HepG2 (cell line): Measurements from ENCODE around the gene OLFM2. TPM values are rescaled to one million over a fixed set of nuclear protein-coding genes. Genes with fewer than 3 reads are reported as not detected.

Source experiments
- ATAC-seq: fragments of 200-7000 bp; cut with Tn5 transposase; 3 replicates; pipeline ENCODE4 v1.9.1; 2020; ENCODE audit warnings: mild to moderate bottlenecking, moderate library complexity
- BruUV-seq: library from RNA; stranded (reverse); fragments of 400-500 nt; replicated peaks from 2 replicates; lab custom pipeline; 2021; lab: Mats Ljungman, UMichigan
- CTCF ChIA-PET: fragments of 300-600 bp; formaldehyde crosslinking; extraction: SDS; loops from one replicate; lab custom pipeline; 2021; ENCODE audit warnings: low total read pairs, inconsistent platforms, low intra/inter-chr PET ratio; lab: Yijun Ruan, JAX
- POLR2A ChIA-PET: fragments of 350-600 bp; sonication (Branson Sonifier 250); formaldehyde crosslinking; loops from one replicate; lab custom pipeline; 2020; ENCODE audit warnings: antibody characterized with exemption, inconsistent platforms; lab: Yijun Ruan, JAX
- DNase-seq: peaks from one replicate; pipeline ENCODE4 v3.0.0-alpha.2; 2015; ENCODE audit warnings: low spot score
- FAIRE-seq: peaks from 3 replicates; lab custom pipeline; 2011; peaks lifted over from hg19 to GRCh38; lab: Jason Lieb, UNC
- H2AFZ ChIP-seq: one replicate; pipeline ENCODE4 v1.6.1; 2011; ENCODE audit warnings: low read length, inconsistent platforms
- H3K27ac ChIP-seq: fragments of 300-600 bp; 3 replicates; pipeline ENCODE4 v1.8.0; 2011; ENCODE audit warnings: mixed run types, mild to moderate bottlenecking, mixed read lengths, low read length, inconsistent platforms; ENCODE audit not compliant: insufficient read depth; ENCODE audit errors: extremely low read length
- H3K27me3 ChIP-seq, 2 experiments: fragments of 200-600 bp in 1 of 2; 2 replicates in 1 of 2; 3 replicates in 1 of 2; pipeline versions ENCODE4 v1.6.0 to v1.8.0; 2011; ENCODE audit warnings: low read length in 2 of 2, mild to moderate bottlenecking in 2 of 2, moderate library complexity in 2 of 2, inconsistent platforms in 1 of 2; ENCODE audit not compliant: insufficient read depth in 2 of 2, control insufficient read depth in 1 of 2
- H3K36me3 ChIP-seq, 2 experiments: fragments of 200-600 bp in 1 of 2; replicated peaks in 1 of 2; 2 replicates in 1 of 2; 3 replicates in 1 of 2; pipeline versions ENCODE4 v1.5.1 to v1.8.0; 2011; ENCODE audit warnings: low read length in 2 of 2, inconsistent platforms in 1 of 2; ENCODE audit not compliant: insufficient read depth in 2 of 2, control insufficient read depth in 1 of 2
- H3K4me1 ChIP-seq: 2 replicates; pipeline ENCODE4 v1.5.1; 2012; ENCODE audit warnings: low read length, inconsistent platforms; ENCODE audit not compliant: insufficient read depth
- H3K4me2 ChIP-seq: 2 replicates; pipeline ENCODE4 v1.6.0; 2011; ENCODE audit warnings: low read depth, low read length, inconsistent platforms
- H3K4me3 ChIP-seq, 3 experiments: fragments of 200-600 bp in 1 of 3; sonication (generic), shearing (Covaris generic) in 1 of 3; replicated peaks in 1 of 3; 2 replicates each; pipeline ENCODE4 v1.5.1; 2011 to 2016; ENCODE audit warnings: low read length in 3 of 3, inconsistent platforms in 2 of 3, low read depth in 2 of 3, mild to moderate bottlenecking in 2 of 3, control low read depth in 1 of 3, mixed read lengths in 1 of 3; ENCODE audit not compliant: insufficient read depth in 1 of 3
- H3K79me2 ChIP-seq: one replicate; pipeline ENCODE4 v1.6.1; 2011; ENCODE audit warnings: low read length, inconsistent platforms; ENCODE audit not compliant: insufficient read depth
- H3K9ac ChIP-seq: 2 replicates; pipeline ENCODE4 v1.6.0; 2011; ENCODE audit warnings: mild to moderate bottlenecking, low read depth, low read length, inconsistent platforms; ENCODE audit not compliant: insufficient read depth
- H3K9me3 ChIP-seq: 2 replicates; pipeline ENCODE4 v1.5.1; 2012; ENCODE audit warnings: mild to moderate bottlenecking, low read length
- H4K20me1 ChIP-seq: 2 replicates; pipeline ENCODE4 v1.6.0; 2011; ENCODE audit warnings: inconsistent platforms, mild to moderate bottlenecking, low read length, moderate library complexity; ENCODE audit not compliant: insufficient read depth
- GPN1 ChIP-seq: sonication (generic); formaldehyde crosslinking; IDR thresholded peaks from 2 replicates; pipeline ENCODE4 v1.5.1; 2020; ENCODE audit warnings: missing genetic modification reagents, borderline replicate concordance
- MAF1 ChIP-seq: sonication (generic); formaldehyde crosslinking; IDR thresholded peaks from 2 replicates; pipeline ENCODE4 v1.5.0; 2020; ENCODE audit warnings: missing genetic modification reagents, borderline replicate concordance
- MXD4 ChIP-seq: IDR thresholded peaks from 2 replicates; pipeline ENCODE4 v1.6.1; 2016; ENCODE audit warnings: mild to moderate bottlenecking, missing biosample characterization, missing genetic modification reagents
- NFKB2 ChIP-seq: sonication (generic); formaldehyde crosslinking; IDR thresholded peaks from 2 replicates; pipeline ENCODE4 v1.4.0; 2020; ENCODE audit warnings: missing genetic modification reagents, borderline replicate concordance
- PAWR ChIP-seq: sonication (generic); formaldehyde crosslinking; IDR thresholded peaks from 2 replicates; pipeline ENCODE4 v1.4.0; 2020; ENCODE audit warnings: missing genetic modification reagents, mild to moderate bottlenecking, borderline replicate concordance
- SIX1 ChIP-seq: sonication (generic); formaldehyde crosslinking; IDR thresholded peaks from 2 replicates; pipeline ENCODE4 v1.4.0; 2020; ENCODE audit warnings: missing genetic modification reagents, borderline replicate concordance
- ZBTB8A ChIP-seq: sonication (generic); formaldehyde crosslinking; IDR thresholded peaks from 2 replicates; pipeline ENCODE4 v1.4.0; 2020; ENCODE audit warnings: mild to moderate bottlenecking, low read depth, missing genetic modification reagents, borderline replicate concordance
- ZNF276 ChIP-seq: sonication (generic); formaldehyde crosslinking; IDR thresholded peaks from 2 replicates; pipeline ENCODE4 v1.4.0; 2020; ENCODE audit warnings: mild to moderate bottlenecking, low read depth, missing genetic modification reagents
- ZNF513 ChIP-seq: sonication (generic); formaldehyde crosslinking; conservative IDR thresholded peaks from 2 replicates; pipeline ENCODE4 v1.5.0; 2020; ENCODE audit warnings: missing genetic modification reagents
- ZNF784 ChIP-seq: sonication (generic); formaldehyde crosslinking; IDR thresholded peaks from 2 replicates; pipeline ENCODE4 v1.5.1; 2020; ENCODE audit warnings: missing genetic modification reagents, mild to moderate bottlenecking, borderline replicate concordance
- ZSCAN25 ChIP-seq: sonication (generic); formaldehyde crosslinking; IDR thresholded peaks from 2 replicates; pipeline ENCODE4 v1.8.0; 2022; ENCODE audit warnings: mild to moderate bottlenecking, missing genetic modification reagents
- WGBS: methylation state at CpG from one replicate; pipeline ENCODE4 v1.1.6; 2017; ENCODE audit warnings: low lambda C conversion rate; 5-methylcytosine and 5-hydroxymethylcytosine counted together
- in situ Hi-C: cut with HindIII; loops from 2 replicates; pipeline ENCODE4 v1.10.0; 2017; ENCODE audit warnings: low pct_unique_long_range_greater_than_20kb; ENCODE audit not compliant: extremely low pct_ligation_motif_present
- intact Hi-C: fragments of 100-400 bp; cut with micrococcal nuclease; formaldehyde crosslinking; loops from one replicate; pipeline ENCODE4 v1.10.0; 2022; ENCODE audit not compliant: unreplicated experiment
- polyA plus RNA-seq, 8 experiments: library from polyadenylated mRNA; depleted of rRNA in 3 of 8; stranded (reverse) in 7 of 8; unstranded in 1 of 8; fragments of >200 nt; fragmentation: Illumina TruSeq in 4 of 8; extraction: Trizol in 4 of 8; gene quantifications; 2 replicates each; pipeline versions ENCODE4 v1.2.1 to v1.2.3, GENCODE V29; 2011 to 2016; ENCODE audit warnings: low read depth in 4 of 8, missing spikeins in 1 of 8, mixed read lengths in 1 of 8; ENCODE audit not compliant: insufficient read depth in 1 of 8
- total RNA-seq, 5 experiments: library from RNA; depleted of rRNA; stranded (reverse); fragments of >200 nt; fragmentation: Illumina TruSeq; extraction: Trizol; gene quantifications; 2 replicates each; pipeline ENCODE4 v1.2.3, GENCODE V29; 2016; ENCODE audit warnings: low read depth in 1 of 5

OLFM2 gene
- total and polyA plus RNA-seq, 2 of the 13 experiments (the other 11 are each of a cell fraction or from before 2014, with no cell fraction given) = 0.20 to 0.51 TPM

- TF ChIP-seq ZNF784 (CRISPR knock-in tag) (no peak), ZNF276 (CRISPR knock-in tag) (no peak), GPN1 (CRISPR knock-in tag) (no peak), PAWR (no peak), ZSCAN25 (CRISPR knock-in tag) (no peak)
These were observed 25.7 kb downstream of the OLFM2 start (continued) for GRCh38 chr19:9910625-9911024.

- ATAC-seq (no peak), FAIRE-seq (no peak), DNase-seq (no peak)
- Histone ChIP-seq H3K9ac (no peak overlapping the region), H2AFZ (no peak overlapping the region), H3K27ac (no peak overlapping the region), H4K20me1 (no peaks in the 10 kb centered on the region), H3K4me1 (no peaks in the 10 kb centered on the region), H3K9me3 (no peaks in the 10 kb centered on the region), H3K27me3 (peaks cover 0 to 32% of the 10 kb centered on the region in 2 experiments; a peak in 4 of 5 replicates), H3K4me3 (no peak overlapping the region), H3K79me2 (no peaks in the 10 kb centered on the region), H3K4me2 (no peak overlapping the region), H3K36me3 (no peaks in the 10 kb centered on the region)
- ChIA-PET CTCF (no interaction called here), POLR2A (no interaction called here)
- in situ Hi-C loops = no loop called here
- intact Hi-C loops = no loop called here
- no TSS peak for BruUV-seq
- 36% methylated on average over 10 of the region's 10 CpGs for WGBS
- TF ChIP-seq MAF1 (CRISPR knock-in tag) = no peak
- no peak for TF ChIP-seq ZNF513 (CRISPR knock-in tag)
- TF ChIP-seq NFKB2 (CRISPR knock-in tag) = no peak
- no peak for TF ChIP-seq ZBTB8A (CRISPR knock-in tag)
- TF ChIP-seq SIX1 (CRISPR knock-in tag) = no peak
- no peak for TF ChIP-seq MXD4 (CRISPR knock-in tag)
These were observed 27.1 kb downstream of the OLFM2 start for GRCh38 chr19:9909251-9909650.
